ENCODE results near the gene SLC7A1.

DNA sequence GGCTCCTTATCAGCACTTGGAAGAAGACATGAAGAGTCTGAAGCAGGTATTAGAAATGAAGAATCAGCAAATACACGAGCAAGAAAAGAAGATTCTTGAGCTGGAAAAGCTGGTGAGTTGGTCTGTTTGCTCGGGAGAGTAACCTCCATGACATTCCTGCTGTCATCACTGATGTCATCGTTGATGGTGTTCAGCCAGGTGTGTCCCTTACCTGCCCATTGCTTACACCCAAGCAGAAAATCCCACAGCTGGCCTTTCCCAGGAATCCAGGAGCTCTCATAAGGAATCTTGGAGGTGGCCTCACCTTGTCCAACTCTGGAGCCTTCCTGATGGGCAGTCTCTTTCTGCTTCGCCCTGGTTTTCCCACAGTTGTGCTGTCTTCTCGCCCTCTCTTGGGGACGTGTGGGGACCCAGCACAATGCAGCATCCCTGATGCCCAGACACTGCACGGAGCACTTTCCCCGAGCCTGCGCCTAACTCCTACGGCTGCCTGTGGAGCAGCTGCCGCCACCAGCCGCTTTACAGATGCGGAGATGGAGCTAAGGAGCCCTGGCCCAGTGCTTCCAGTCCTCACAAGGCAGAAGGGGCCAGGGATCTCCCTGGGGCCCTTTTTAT lies 97.0 kb downstream of the SLC7A1 start:
- TF ChIP-seq, protein P1, sequence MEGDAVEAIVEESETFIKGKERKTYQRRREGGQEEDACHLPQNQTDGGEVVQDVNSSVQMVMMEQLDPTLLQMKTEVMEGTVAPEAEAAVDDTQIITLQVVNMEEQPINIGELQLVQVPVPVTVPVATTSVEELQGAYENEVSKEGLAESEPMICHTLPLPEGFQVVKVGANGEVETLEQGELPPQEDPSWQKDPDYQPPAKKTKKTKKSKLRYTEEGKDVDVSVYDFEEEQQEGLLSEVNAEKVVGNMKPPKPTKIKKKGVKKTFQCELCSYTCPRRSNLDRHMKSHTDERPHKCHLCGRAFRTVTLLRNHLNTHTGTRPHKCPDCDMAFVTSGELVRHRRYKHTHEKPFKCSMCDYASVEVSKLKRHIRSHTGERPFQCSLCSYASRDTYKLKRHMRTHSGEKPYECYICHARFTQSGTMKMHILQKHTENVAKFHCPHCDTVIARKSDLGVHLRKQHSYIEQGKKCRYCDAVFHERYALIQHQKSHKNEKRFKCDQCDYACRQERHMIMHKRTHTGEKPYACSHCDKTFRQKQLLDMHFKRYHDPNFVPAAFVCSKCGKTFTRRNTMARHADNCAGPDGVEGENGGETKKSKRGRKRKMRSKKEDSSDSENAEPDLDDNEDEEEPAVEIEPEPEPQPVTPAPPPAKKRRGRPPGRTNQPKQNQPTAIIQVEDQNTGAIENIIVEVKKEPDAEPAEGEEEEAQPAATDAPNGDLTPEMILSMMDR (IDR thresholded peaks at IDR 0.05 in 8 of 11, conservative IDR thresholded peaks at IDR 0.05 in 3 of 11), result no peak
- TF ChIP-seq POLR2A (IDR thresholded peaks at IDR 0.05) (no peak), POLR2AphosphoS5 (IDR thresholded peaks at IDR 0.05) (no peak)

Measured in spleen (tissue), 7 donors.